IPS DF 6.9 (cell line): ENCODE measurements around the gene TBC1D13.
"Not testable (repeated sequence)": the region's sequence is repeated elsewhere in the genome, so short reads cannot be mapped to it uniquely, and the experiment has no call there.

Source experiments
- DNase-seq: peaks from one replicate; pipeline ENCODE4 v3.0.0-alpha.2; 2013; ENCODE audit warnings: low read depth, low spot score
- H3K27ac ChIP-seq: one replicate; pipeline ENCODE4 v1.5.1; 2013; ENCODE audit warnings: low read length, control low read depth
- H3K27me3 ChIP-seq: 2 replicates; pipeline ENCODE4 v1.6.1; 2013; ENCODE audit warnings: mild to moderate bottlenecking, low read length; ENCODE audit not compliant: control insufficient read depth, insufficient read depth
- H3K36me3 ChIP-seq: 2 replicates; pipeline ENCODE4 v1.6.1; 2013; ENCODE audit warnings: low read length; ENCODE audit not compliant: control insufficient read depth, insufficient read depth
- H3K4me1 ChIP-seq: 2 replicates; pipeline ENCODE4 v1.6.1; 2013; ENCODE audit warnings: low read length; ENCODE audit not compliant: control insufficient read depth, insufficient read depth
- H3K4me3 ChIP-seq: 2 replicates; pipeline ENCODE4 v1.5.1; 2013; ENCODE audit warnings: mild to moderate bottlenecking, low read length
- H3K9me3 ChIP-seq: 2 replicates; pipeline ENCODE4 v1.6.1; 2013; ENCODE audit warnings: low read length, inconsistent platforms; ENCODE audit not compliant: control insufficient read depth, insufficient read depth
- WGBS: extraction: QIAGEN DNeasy Blood & Tissue Kit; methylation state at CpG from one replicate; pipeline ENCODE4 v1.1.7; 2013; ENCODE audit warnings: mixed read lengths, missing lambda C conversion rate; ENCODE audit not compliant: insufficient read length, insufficient coverage; 5-methylcytosine and 5-hydroxymethylcytosine counted together

Gene TBC1D13

GRCh38 chr9:128846680-128847030, 59.6 kb downstream of the TBC1D13 start:
- Histone ChIP-seq H3K27ac (no peak overlapping the region), H3K4me3 (no peak overlapping the region), H3K27me3 (no peaks in the 10 kb centered on the region), H3K4me1 (no peaks in the 10 kb centered on the region), H3K9me3 (no peaks in the 10 kb centered on the region), H3K36me3 (no peaks in the 10 kb centered on the region)
- no peak for DNase-seq
- no CpG with 5 or more reads among the region's 3 CpGs for WGBS

DNA sequence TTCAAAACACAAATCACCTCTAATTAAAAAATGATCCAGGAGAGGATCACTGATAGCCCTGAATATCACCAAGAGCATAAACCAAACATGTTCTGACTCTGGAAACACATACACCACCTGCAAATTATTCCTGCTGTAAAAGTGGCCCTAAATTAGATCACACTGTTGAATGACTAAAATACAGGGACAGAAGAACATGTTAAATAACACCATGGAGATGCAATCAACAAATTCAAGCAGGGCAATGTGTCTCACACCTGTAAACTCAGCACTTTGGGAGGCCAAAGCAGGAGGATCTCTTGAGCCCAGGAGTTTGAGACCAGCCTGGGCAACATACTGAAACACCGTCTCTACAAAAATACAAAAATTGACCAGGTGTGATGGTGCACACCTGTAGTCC, 60.8 kb downstream of the TBC1D13 start:
- H3K27ac ChIP-seq = no peak overlapping the region
- no peaks in the 10 kb centered on the region for H3K36me3 ChIP-seq
- no CpG with 5 or more reads among the region's 1 CpG for WGBS
- no peak overlapping the region for H3K4me3 ChIP-seq
- no peak for DNase-seq
- no peaks in the 10 kb centered on the region for H3K27me3 ChIP-seq
- H3K9me3 ChIP-seq = no peaks in the 10 kb centered on the region
- H3K4me1 ChIP-seq = no peaks in the 10 kb centered on the region

- not testable (repeated sequence) for H3K27me3 ChIP-seq, H3K4me1 ChIP-seq, H3K4me3 ChIP-seq, H3K9me3 ChIP-seq, DNase-seq, H3K27ac ChIP-seq, H3K36me3 ChIP-seq
- no CpG with 5 or more reads among the region's 10 CpGs for WGBS
These were observed 64.0 kb downstream of the TBC1D13 start for GRCh38 chr9:128851024-128851423.

DNA sequence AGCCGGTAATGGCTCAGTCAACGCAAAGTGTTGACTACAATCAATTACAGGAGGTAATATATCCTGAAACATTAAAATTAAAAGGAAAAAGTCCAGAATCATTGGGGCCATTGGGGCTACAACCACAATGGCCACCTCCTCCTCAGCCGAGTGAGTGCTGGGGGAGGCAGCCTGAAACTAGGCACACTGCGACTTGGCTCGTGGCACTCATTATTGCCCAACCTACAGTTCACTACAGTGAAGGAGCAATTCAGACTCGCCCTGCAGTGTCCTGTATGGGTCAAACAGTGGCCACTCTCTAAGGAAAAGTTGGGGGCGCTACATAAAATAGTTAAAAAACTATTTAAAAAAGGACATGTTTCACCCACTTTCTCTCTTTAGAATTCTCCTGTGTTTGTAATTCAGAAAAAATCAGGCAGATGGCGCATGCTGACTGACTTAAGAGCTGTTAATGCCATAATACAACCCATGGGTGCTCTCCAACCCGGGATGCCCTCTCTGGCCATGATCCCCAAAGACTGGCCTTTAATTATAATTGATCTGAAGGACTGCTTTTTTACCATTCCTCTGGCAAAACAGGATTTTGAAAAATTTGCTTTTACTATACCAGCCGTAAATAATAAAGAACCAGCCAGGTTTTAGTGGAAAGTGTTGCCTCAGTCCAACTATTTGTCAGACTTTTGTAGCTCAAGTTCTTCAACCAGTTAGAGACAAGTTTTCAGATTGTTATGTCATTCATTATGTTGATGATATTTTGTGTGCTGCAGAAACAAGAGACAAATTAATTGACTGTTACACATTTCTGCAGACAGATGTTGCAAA, 64.9 kb downstream of the TBC1D13 start:
- not testable (repeated sequence) for H3K4me1 ChIP-seq, H3K36me3 ChIP-seq, H3K9me3 ChIP-seq, H3K27ac ChIP-seq, H3K4me3 ChIP-seq, H3K27me3 ChIP-seq, DNase-seq
- no CpG with 5 or more reads among the region's 10 CpGs for WGBS

GRCh38 chr9:128852646-128853045, 65.6 kb downstream of the TBC1D13 start:
- not testable (repeated sequence) for H3K4me1 ChIP-seq, H3K4me3 ChIP-seq, H3K27ac ChIP-seq, H3K36me3 ChIP-seq, H3K9me3 ChIP-seq, DNase-seq, H3K27me3 ChIP-seq
- no CpG with 5 or more reads among the region's 2 CpGs for WGBS

DNA sequence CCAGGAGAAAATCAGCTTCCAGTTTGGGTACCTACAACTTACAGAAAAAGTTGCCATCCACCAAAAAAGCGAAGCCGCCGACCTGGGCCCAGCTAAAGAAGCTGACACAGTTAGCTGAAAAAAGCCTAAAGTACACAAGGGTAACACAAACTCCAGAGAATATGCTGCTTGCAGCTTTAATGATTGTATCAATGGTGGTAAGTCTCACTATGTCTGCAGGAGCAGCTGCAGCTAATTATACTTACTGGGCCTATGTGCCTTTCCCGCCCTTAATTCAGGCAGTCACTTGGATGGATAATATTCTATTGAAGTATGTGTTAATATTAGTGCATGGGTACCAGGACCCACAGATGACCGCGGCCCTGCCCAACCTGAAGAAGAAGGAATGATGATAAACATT, 67.4 kb downstream of the TBC1D13 start:
- not testable (repeated sequence) for H3K4me3 ChIP-seq, H3K36me3 ChIP-seq, H3K27ac ChIP-seq, H3K9me3 ChIP-seq, DNase-seq, H3K27me3 ChIP-seq, H3K4me1 ChIP-seq
- WGBS = no CpG with 5 or more reads among the region's 6 CpGs

DNA sequence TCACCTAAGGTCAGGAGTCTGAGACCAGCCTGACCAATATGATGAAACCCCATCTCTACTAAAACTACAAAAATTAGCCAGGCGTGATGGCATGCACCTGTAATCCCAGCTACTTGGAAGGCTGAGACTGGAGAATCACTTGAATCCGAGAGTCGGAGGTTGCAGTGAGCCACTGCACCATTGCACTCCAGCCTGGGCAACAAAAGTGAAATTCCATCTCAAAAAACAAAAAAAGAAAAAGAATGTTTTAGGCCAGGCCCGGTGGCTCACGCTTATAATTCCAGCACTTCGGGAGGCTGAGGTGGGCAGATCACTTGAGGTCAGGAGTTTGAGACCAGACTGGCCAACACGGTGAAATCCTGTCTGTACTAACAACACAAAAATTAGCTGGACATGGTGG, 71.4 kb downstream of the TBC1D13 start:
- not testable (repeated sequence) for H3K36me3 ChIP-seq, H3K4me3 ChIP-seq, H3K4me1 ChIP-seq, H3K27ac ChIP-seq, DNase-seq, H3K27me3 ChIP-seq, H3K9me3 ChIP-seq
- no CpG with 5 or more reads among the region's 7 CpGs for WGBS
